ENCODE measurements around the gene EML6.

DNA sequence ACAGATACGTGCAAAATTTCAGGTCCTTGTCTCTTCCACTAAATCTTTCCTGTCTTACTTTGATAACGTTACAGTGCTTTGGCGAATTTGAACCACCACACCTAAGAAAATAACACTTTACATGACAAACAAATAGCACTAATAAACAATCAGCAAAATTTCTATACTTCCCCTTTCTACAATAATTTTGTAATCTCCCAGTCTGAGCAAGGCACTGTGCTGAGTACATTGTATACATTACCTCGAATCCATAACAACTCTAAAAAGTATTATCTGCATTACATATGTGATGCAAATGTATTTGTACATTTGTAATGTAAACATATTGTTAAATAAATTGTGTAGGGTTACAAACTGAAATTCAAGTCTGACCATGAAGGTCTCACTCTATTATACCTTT is 276.9 kb downstream of the EML6 start:
- TF ChIP-seq, protein P1, sequence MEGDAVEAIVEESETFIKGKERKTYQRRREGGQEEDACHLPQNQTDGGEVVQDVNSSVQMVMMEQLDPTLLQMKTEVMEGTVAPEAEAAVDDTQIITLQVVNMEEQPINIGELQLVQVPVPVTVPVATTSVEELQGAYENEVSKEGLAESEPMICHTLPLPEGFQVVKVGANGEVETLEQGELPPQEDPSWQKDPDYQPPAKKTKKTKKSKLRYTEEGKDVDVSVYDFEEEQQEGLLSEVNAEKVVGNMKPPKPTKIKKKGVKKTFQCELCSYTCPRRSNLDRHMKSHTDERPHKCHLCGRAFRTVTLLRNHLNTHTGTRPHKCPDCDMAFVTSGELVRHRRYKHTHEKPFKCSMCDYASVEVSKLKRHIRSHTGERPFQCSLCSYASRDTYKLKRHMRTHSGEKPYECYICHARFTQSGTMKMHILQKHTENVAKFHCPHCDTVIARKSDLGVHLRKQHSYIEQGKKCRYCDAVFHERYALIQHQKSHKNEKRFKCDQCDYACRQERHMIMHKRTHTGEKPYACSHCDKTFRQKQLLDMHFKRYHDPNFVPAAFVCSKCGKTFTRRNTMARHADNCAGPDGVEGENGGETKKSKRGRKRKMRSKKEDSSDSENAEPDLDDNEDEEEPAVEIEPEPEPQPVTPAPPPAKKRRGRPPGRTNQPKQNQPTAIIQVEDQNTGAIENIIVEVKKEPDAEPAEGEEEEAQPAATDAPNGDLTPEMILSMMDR (IDR thresholded peaks at IDR 0.05): no peak
- no peak for TF ChIP-seq EP300 (IDR thresholded peaks at IDR 0.05)
